RCC 7860 (cell line): ENCODE results near the gene SMOC1.

Source experiments
- DNase-seq: peaks from one replicate; pipeline ENCODE4 v3.0.0-alpha.2; 2015; ENCODE audit warnings: low spot score
- FAIRE-seq: peaks from 2 replicates; lab custom pipeline; 2012; peaks lifted over from hg19 to GRCh38; lab: Jason Lieb, UNC

SMOC1 gene, protein sequence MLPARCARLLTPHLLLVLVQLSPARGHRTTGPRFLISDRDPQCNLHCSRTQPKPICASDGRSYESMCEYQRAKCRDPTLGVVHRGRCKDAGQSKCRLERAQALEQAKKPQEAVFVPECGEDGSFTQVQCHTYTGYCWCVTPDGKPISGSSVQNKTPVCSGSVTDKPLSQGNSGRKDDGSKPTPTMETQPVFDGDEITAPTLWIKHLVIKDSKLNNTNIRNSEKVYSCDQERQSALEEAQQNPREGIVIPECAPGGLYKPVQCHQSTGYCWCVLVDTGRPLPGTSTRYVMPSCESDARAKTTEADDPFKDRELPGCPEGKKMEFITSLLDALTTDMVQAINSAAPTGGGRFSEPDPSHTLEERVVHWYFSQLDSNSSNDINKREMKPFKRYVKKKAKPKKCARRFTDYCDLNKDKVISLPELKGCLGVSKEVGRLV

DNA sequence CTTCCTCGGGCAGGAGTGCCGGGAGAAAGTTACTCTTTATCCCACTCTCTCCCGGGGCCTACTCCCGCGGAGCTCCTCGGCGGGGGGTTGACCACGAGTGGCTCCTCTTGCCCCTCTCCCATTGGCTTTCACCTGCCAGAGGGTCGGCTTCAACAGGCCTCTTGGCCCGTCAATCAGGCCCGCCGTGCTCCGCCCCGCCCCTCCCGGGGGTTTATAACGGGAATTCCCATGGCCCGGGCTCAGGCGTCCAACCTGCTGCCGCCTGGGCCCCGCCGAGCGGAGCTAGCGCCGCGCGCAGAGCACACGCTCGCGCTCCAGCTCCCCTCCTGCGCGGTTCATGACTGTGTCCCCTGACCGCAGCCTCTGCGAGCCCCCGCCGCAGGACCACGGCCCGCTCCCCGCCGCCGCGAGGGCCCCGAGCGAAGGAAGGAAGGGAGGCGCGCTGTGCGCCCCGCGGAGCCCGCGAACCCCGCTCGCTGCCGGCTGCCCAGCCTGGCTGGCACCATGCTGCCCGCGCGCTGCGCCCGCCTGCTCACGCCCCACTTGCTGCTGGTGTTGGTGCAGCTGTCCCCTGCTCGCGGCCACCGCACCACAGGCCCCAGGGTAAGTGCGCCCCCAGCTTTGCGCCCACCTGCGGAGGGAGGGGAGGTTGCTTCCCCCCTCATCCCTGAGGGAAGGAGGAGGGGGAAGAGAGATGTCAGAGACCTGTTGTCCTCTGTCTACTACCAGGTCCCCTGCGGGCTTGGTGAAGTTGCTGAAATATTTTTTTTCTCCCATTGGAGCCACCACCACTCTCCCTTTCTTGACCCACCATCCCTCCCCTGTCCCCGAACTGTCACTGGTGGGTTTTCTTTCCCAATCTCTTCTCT is at the start of gene SMOC1:
Gene SMOC1 (plus strand): TSS at position 242 of the 869 bp plus-strand sequence. CDS start 263 bp downstream, at position 505.
- DNase-seq (no peak), FAIRE-seq (no peak)

DNA sequence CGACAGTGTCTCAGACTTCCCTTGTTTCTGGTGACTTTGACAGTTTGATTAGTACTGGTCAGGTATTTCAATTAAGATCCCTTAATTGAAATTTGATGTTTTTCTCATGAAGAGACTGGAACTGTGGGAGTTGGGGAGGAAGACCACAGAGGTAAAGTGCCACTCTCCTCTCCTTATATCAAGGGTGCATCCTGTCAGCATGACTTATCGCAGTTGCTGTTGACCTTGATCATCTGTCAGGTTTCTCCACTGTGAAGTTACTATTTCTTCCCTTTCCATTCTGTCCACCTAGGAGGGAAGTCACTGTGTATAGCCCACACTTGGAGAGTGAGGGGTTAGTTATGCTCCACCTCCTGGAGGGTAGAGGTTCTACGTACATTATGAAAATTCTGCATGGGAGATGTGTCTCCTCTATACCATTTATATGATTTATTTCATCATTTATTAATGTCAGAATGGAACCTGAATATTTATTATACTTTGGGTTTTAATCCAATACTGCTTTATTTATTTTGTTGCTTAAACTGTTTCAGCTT is 40.3 kb upstream of the SMOC1 start:
- no peak for DNase-seq
- FAIRE-seq: no peak

DNA sequence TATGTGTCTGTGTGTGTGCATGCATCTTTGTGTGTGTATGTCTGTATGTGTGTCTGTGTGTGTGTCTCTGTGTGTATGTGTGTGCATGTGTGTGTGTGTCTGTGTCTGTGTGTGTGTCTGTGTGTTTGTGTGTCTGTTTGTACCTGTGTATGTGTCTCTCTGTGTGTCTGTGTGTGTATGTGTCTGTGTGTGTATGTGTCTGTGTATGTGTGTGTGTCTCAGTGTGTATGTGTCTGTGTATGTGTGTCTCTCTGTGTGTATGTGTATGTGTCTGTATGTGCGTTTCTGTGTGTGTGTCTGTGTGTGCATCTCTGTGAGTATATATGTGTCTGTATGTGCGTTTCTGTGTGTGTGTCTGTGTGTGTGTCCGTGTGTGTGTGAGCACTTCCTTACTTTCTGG is 39.6 kb upstream of the SMOC1 start:
- FAIRE-seq (no peak), DNase-seq (no peak)

DNA sequence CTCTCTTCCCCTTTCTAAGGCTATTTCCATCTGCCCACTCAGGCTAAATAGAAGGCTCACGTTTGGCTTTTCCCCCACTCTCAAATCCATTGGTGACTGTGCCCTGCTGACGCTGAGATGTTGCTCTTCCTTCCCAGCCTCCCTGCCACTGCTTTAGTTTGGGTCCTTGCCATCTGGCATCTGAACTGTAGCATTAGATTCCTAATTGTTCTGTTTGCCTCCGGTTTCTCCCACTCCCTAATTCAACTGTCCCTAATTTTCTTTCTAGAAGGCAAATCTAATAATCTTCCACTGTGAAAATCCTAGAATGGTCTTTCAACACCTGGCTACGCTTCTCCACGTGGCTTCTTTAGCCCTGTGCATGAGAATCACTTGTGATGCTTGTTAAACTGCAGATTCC is 37.6 kb upstream of the SMOC1 start:
- no peak for FAIRE-seq
- no peak for DNase-seq

DNA sequence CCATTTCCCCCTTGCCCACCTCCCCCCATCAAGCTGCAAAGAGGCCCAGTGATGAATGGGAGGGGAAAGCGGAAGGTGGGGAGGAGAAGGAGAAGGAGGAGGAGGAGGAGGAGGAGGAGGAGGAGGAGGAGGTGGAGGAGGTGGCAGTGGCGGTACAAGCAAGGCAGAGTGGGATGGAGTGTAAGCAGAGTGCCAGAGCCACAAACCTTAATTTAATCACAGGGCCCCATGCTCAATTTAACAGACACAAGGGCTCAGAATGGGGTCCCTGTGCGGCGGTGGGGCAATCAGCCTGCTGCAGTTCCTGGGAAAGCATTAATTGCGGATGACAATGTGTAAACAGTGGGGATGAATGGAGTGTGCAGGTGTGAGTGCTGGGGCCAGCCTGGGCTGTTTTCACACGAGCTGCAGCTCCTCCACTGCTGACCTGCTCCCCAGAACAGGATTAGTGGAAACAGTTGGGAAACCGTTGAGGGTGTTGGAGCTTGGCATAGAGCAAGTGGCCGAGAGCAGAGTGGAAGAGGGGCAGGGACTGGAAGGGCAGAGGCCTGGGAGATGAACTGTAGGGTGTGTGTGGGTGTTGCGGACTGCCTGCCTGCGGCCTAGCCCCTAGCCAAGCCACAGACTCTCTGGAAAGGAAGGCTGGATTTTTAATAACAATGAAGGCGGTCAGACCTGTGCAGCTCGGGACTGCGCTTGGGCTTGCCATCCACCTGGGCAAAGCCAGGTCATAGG is 36.4 kb upstream of the SMOC1 start:
- DNase-seq: no peak
- no peak for FAIRE-seq

DNA sequence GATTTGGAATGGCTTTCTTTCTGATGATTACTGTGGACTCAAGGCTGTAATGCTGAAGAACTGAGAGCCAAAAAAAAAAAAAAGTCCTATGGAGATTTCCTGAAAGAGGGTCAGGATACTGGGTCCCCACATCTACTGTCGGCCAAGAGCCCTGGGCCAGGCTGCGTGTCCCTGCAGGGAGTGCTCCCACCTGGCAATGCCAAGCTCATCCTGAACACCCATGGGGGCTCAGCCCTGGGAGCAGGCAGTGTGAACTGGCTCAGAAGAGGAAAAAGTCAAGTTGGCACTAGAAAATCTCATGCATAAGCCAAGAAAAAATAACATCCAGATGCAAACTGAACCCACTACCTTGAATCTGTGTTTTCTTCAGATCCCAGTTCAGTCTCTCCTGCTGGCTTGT is 35.0 kb upstream of the SMOC1 start:
- no peak for DNase-seq
- no peak for FAIRE-seq

DNA sequence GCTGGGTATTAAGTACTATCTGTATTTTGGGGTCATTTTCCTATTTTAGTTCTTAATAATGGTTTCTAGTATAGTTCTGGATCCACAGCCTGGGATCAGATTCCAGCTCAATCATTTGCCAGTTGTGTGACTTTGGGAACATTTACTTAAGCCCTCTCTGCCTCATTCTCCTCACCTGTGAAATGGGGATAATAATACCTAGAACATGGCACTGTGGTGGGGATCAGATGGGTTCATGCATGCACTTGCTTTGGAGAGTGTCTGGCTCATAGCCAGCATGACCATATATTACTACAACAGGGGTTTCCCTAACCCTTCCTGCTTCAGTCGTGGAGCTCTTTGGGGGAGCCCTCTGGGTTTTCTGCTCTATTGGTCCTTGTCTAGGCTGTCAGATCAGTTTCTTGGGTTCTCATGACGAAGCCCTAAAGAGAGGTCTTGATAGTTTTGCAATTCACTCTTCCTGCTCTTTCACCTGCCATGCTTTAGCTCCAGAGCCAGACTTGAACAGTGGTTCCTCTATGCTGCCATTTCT is 34.1 kb upstream of the SMOC1 start:
- no peak for DNase-seq
- no peak for FAIRE-seq

DNA sequence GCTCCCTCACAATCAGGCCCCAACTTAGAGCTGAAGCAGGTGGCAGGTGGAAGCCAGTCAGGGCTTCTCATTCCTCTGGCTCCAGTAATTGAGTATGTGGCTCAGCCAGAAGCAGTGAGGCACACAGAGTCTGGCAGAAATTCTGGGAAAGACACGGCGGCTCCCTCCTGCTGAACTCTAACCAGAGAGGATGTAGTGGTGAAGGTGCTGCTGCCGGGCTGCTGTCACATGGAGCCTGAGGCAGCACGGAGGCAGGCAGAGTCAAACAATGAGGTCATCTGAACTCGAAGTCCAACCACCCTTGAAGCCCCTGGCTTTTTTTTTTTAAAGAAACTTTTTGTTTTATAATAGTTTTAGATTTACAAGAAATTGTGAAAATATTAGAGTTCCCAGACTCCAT is 33.4 kb upstream of the SMOC1 start:
- FAIRE-seq: no peak
- no peak for DNase-seq

DNA sequence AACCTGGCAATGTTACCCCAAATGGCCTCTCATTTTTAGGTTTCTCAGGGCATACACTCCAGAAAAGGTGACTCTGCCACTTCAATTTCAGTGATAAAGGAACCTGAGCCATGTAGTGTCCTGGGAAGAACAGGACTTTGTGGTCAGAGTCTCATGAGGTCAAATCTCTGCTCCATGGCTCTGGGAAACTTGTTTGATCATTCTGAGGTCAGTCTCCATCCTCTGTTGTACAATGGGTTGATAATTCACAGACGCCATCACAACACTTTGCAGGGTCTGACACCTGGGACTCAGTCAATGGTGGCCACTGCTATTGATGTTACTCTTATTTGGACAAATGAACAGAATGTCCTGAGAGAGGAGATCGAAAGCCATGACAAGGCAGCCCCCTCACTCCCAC is 31.1 kb upstream of the SMOC1 start:
- FAIRE-seq (no peak), DNase-seq (no peak)

DNA sequence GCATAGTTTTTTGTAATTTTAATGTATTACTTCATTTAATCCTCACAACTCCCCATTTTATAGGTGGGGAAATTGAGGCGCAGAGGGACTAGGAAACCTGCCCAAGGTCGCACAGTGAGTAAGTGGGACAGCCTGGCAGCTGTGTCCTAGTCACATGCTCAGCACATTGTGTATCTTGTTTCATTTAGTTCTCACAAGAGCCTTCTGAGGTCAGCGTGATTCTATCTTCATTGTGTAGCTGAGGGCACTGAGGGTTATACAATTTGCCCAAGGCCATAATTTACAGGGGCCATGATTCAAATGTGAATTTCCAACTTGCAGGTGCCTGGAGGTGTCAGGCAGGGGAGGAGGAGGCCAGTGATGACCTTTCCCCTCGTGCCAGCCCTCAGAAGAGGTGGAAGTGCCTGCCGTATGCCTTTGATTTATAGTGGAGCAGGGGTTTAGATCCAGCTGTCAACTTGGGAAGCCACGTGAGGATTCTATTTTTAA is 30.3 kb upstream of the SMOC1 start:
- FAIRE-seq: no peak
- DNase-seq: no peak

DNA sequence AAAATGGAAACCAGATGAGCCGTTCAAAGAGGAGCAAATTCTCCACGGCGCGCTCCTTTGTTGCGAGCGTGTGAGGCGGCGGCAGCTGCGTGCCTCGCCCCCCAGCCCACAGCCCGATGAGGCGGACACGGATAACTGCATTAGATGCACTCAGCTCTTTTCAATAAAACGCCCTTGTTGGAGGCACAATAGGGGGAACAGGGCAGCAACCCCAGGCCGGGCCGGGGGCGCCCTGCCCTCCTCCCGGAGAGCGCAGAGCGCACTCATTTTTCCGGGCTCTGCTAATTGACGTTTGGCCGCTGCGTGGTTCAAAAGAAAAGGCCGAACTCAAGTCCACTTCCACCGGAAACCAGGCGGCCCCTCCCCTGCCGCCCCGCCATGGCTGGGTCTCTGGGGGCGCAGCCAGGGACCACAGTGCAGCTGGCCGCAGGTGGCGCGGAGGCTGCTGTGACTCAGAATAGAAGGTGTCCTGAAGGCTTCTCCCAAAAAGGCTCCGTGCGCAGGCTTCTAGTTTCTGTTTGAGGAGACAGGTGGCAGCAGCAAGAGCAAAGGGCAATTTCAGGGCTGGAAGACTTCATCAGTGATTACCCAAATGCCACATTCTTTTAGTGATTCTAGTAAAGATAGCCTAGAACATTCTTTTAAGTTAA is 29.0 kb upstream of the SMOC1 start:
- FAIRE-seq: no peak
- no peak for DNase-seq

DNA sequence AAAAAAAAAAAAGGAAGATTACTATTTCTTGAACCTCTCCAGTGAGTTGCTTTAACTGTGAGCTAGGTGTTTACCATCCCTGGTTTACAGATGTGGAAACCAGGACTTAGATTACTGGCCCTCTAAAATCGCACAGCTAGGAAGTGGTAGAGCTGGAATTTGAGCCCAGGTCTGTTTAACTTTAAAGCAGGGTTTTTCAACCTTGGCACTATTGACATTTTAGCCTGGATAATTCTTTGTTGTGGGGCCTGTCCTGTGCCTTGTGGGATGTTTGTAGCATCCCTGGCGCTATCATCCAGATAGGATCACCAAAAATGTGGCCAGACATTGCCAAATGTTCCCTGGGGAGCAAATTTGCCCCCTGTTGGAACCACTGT is 28.5 kb upstream of the SMOC1 start:
- DNase-seq: no peak
- FAIRE-seq: no peak

DNA sequence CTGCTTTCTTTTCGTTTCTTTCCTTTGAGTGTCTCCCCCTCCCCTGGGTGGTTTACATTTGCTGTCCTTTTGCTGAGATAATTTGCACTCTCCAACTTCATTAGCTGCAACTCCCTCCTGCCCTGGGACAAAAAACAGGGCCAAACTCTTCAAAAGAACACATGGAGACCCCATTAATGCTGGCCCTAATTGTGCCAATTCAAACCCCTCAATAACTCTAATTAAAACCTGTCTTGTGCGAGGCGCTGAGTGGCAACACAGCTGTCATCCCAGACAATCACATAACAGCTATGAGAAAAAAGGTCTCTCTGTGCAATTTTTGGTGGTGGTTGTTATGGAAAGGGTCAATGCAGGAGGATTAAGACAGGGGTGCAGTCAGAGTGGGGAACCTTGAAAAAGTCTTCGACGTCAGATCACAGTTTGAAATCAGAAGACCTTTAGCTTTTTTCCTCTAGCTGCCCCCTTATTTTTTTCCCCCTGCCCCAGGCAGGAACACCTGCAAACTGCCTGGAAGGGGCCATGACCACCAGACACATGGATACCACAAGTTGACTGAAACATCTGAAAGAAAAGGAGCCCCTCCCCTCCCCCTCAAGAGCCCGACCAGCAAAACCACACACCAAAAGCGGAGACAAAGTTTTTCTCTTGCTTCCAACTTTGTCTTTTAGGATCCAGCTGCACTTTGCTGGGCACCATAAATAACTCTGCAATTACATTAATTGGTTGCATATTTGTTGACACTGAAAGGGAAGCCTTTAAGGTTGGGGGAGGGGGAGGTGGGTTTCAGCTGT is 26.5 kb upstream of the SMOC1 start:
- FAIRE-seq: no peak
- no peak for DNase-seq

DNA sequence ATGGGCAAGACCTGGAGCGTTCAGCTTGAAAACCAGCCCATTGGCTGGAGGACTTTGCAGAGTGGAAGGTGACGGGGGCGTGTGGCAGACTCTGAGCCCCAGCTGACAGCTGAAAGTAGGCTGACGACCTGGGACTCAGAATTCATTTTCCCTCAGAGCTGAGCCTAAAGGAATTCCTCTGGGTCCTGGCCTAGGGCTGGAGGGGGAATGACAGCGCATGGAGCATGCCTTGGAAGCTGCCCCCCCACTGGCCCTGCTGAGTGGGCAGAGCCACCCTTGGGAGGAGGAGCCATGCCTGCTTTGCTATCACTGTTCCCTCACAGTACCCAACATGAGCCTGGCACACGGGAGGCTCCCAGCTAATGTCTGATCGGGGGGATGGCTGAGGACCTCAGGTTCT is 25.4 kb upstream of the SMOC1 start:
- FAIRE-seq (no peak), DNase-seq (no peak)

DNA sequence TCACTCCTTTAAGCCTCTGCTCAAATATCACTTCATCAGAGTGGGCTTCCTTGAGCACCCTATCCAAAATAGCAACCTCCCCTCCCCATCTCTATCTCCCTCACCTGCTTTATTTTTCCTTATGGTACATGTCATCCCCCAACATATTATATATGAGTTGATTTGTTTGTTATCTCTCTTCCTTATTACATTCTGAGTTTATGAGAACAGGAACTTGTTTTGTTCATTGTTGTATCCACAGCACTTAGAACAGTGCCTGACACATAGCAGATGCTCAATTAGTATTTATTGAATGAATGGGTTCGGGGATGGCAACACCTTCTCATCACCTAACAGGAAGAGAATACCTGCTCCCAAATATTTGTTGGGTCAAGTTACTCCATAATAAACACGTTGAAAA is 24.6 kb upstream of the SMOC1 start:
- FAIRE-seq (no peak), DNase-seq (no peak)

DNA sequence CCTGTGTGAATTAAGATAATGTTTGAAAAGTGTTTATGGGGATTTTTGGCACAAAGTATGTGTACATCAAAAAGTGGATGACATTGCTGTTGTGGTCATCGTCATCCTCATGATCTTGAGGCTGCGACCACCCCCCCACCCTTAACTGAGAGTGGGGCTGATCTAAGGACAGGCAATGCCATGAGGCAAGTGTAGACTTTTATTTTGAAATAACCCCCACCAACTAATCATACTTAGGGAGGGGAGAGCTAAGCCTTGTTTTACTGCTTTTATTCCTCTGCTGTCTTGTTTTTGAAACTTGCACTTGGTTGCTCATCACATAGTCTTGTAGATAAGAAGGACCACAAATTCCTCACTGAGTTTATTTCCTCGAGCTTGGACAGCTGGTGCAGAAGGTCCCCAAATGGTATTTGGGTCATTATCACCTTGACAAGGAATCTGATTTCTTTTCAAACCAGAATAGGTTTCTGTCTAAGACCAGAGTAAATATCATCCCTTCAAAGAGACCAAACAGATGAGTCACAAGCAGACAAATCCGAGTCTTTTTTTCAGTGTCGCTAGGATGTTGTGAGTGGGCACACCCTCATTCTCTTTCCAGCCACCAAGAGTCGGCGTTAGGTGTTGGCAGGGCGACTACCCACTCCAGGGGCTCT is 23.9 kb upstream of the SMOC1 start:
- FAIRE-seq (no peak), DNase-seq (no peak)

DNA sequence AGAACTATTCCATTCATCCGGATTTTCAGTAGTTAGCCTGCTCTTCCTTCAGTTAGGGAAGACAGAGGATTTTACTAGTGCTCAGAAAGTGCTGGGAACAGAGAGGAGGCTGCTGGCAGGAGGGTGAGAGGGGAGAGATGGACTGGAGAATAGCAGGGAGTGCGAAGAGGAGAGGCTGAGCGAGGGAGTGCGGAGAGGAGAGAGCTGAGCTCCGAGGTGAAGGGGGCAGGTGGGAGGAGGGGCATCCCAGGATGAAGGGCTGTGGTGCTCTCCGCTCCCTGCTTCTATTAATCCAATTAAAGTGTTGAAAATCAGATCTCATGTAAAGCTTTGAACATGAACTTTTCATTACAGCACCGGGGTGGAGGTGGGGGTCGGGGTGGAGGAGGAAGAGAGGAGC is 20.4 kb upstream of the SMOC1 start:
- no peak for DNase-seq
- FAIRE-seq: no peak

DNA sequence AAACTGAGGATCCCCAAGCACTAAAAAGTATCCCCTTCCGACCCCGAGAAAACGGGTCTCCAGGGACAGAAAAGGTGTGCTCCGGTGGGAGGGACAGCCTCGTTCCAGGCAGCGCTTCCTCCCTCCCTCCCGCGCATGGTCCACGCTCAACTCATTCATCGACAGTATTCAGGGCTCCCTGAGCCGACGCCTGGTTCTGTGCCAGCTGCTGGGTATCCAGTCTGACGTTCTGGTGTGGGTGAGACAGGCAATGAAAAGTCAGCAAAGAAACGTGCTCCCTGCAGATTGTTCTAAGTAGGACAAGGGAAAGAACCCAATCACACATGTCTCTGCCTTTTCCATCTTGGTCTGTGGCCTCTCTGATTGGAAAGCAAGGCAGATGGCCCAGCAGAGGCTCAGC is 19.6 kb upstream of the SMOC1 start:
- no peak for FAIRE-seq
- no peak for DNase-seq

DNA sequence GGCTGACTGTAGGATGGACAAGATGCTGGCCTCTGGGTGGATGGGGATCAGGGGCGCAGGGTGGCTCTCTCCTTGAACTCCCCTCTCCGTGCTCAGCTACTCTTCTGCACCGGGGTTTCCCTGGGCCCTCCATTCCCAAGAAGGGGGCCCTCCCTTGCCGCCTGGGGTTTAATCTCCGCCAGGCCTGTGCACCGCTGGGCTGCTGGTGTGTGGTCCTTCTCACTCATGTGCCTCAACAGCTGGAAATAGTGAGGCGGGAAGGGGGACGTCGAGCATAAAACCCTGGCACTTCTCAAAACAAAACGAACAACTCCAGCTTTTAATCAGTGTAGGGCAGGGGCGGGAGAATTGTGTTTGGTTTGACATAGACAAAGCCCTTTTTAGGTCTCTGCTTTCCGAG is 19.0 kb upstream of the SMOC1 start:
- FAIRE-seq: no peak
- no peak for DNase-seq
